Mesendoderm (in vitro differentiated cells): ENCODE measurements around the gene CCND1.

ENCODE experiments used
- DNase-seq: peaks from one replicate; pipeline ENCODE4 v3.0.0; 2013
- H2AK5ac ChIP-seq: 2 replicates; pipeline ENCODE4 v1.6.1; 2013; ENCODE audit warnings: low read length, inconsistent platforms
- H2BK120ac ChIP-seq: 2 replicates; pipeline ENCODE4 v1.6.1; 2013; ENCODE audit warnings: low read depth, mild to moderate bottlenecking, low read length, moderate library complexity, mixed read lengths
- H2BK15ac ChIP-seq: replicated peaks from 2 replicates; pipeline ENCODE4 v1.6.1; 2013; ENCODE audit warnings: low read depth, mild to moderate bottlenecking, moderate library complexity
- H2BK5ac ChIP-seq: 2 replicates; pipeline ENCODE4 v1.6.1; 2013; ENCODE audit warnings: low read length, inconsistent platforms
- H3K18ac ChIP-seq: 2 replicates; pipeline ENCODE4 v1.6.1; 2013; ENCODE audit warnings: mild to moderate bottlenecking, low read length, mixed read lengths
- H3K23ac ChIP-seq: one replicate; pipeline ENCODE4 v1.6.1; 2013; ENCODE audit warnings: low read length
- H3K27ac ChIP-seq: 2 replicates; pipeline ENCODE4 v1.5.1; 2013; ENCODE audit warnings: low read depth, mild to moderate bottlenecking, inconsistent platforms, low read length, moderate library complexity
- H3K27me3 ChIP-seq: 2 replicates; pipeline ENCODE4 v1.6.1; 2013; ENCODE audit warnings: low read length, control low read depth, mild to moderate bottlenecking, inconsistent platforms; ENCODE audit not compliant: insufficient read depth, poor library complexity
- H3K36me3 ChIP-seq: 2 replicates; pipeline ENCODE4 v1.6.1; 2013; ENCODE audit warnings: low read length, inconsistent platforms; ENCODE audit not compliant: control insufficient read depth, insufficient read depth
- H3K4ac ChIP-seq: one replicate; pipeline ENCODE4 v1.6.1; 2013; ENCODE audit warnings: low read depth, mild to moderate bottlenecking, low read length, moderate library complexity
- H3K4me1 ChIP-seq: 2 replicates; pipeline ENCODE4 v1.6.1; 2013; ENCODE audit warnings: low read depth, low read length, inconsistent platforms; ENCODE audit not compliant: control insufficient read depth
- H3K4me2 ChIP-seq: 2 replicates; pipeline ENCODE4 v1.6.1; 2013; ENCODE audit warnings: low read length
- H3K4me3 ChIP-seq: 2 replicates; pipeline ENCODE4 v1.5.1; 2013; ENCODE audit warnings: mild to moderate bottlenecking, low read length
- H3K56ac ChIP-seq: one replicate; pipeline ENCODE4 v1.6.1; 2013; ENCODE audit warnings: low read length
- H3K79me1 ChIP-seq: 2 replicates; pipeline ENCODE4 v1.6.1; 2013; ENCODE audit warnings: low read length, inconsistent platforms
- H3K79me2 ChIP-seq: 2 replicates; pipeline ENCODE4 v1.6.1; 2013; ENCODE audit warnings: mild to moderate bottlenecking, low read length; ENCODE audit not compliant: control insufficient read depth, insufficient read depth
- H3K9ac ChIP-seq: 2 replicates; pipeline ENCODE4 v1.6.1; 2013; ENCODE audit warnings: low read length, inconsistent platforms
- H4K5ac ChIP-seq: one replicate; pipeline ENCODE4 v1.6.1; 2013; ENCODE audit warnings: low read length
- H4K8ac ChIP-seq: one replicate; pipeline ENCODE4 v1.6.1; 2013; ENCODE audit warnings: low read depth, mild to moderate bottlenecking, control low read depth, low read length, moderate library complexity
- WGBS: extraction: QIAGEN DNeasy Blood & Tissue Kit; methylation state at CpG from one replicate; pipeline ENCODE4 v1.1.7; 2013; ENCODE audit warnings: low lambda C conversion rate, missing lambda C conversion rate; ENCODE audit not compliant: insufficient coverage; ENCODE audit errors: extremely low coverage; 5-methylcytosine and 5-hydroxymethylcytosine counted together

Gene CCND1

DNA sequence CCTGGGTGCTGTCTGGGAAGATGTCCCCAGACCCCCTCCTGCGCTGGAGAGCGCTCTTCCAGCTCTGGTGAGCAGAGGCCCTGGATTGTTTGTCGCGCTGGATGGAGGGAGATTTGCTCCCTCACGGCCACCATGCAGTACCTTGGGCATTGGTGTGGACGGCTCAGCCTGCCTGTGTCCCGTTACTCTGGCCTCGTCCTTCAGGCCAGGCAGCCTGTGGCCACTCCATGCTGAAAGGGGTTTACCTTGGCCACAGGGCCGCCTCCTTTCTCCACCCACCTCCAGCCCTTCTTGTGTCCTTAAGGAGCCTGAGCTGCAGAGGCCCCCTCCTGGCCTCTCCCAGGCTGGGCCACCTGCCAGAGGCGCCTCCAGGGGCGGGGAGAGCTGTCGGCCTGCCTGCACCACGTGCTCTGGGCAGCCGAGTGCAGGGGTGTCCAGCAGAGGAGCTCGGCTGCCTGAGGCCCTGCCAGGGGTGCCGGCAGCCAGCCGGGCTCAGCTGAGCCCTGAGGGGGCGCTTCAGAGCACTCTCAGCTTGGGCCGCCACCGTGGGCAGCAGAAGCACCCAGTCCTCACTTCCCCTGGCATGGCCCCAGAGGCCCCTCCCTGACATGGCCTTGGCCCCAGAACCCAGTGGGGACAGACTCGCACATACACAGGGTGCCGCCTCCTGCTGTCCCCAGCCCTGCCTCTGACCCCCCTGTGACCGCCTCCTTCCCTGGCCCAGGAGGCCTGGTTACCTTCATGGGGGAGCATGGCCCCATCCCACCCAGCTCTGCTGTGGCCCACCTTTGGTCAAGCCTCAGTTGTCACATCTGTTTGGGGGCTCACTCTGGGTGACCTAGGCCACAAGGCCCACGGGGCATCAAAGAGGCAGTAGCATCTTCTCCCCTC is 3.4 kb downstream of the CCND1 start:
- no peak overlapping the region for H4K8ac ChIP-seq
- H3K27ac ChIP-seq = no peak overlapping the region
- no peak for DNase-seq
- H3K4me1 ChIP-seq = no peaks in the 10 kb centered on the region
- no peak overlapping the region for H3K18ac ChIP-seq
- no peaks in the 10 kb centered on the region for H3K27me3 ChIP-seq
- H4K5ac ChIP-seq = no peak overlapping the region
- peaks cover 2% of the 10 kb centered on the region for H3K36me3 ChIP-seq
- H3K4me3 ChIP-seq = no peak overlapping the region
- H3K56ac ChIP-seq = peak overlapping the region; percentile 30
- H2BK15ac ChIP-seq = no peak overlapping the region
- H3K79me2 ChIP-seq = peaks cover 27% of the 10 kb centered on the region
- H3K9ac ChIP-seq = no peak overlapping the region
- no peak overlapping the region for H3K4ac ChIP-seq
- no peak overlapping the region for H3K4me2 ChIP-seq
- H2BK120ac ChIP-seq = no peak overlapping the region
- WGBS = no CpG with 5 or more reads among the region's 24 CpGs
- H3K79me1 ChIP-seq = peaks cover 14% of the 10 kb centered on the region
- H2AK5ac ChIP-seq = no peak overlapping the region
- H3K23ac ChIP-seq = no peak overlapping the region
- no peak overlapping the region for H2BK5ac ChIP-seq

DNA sequence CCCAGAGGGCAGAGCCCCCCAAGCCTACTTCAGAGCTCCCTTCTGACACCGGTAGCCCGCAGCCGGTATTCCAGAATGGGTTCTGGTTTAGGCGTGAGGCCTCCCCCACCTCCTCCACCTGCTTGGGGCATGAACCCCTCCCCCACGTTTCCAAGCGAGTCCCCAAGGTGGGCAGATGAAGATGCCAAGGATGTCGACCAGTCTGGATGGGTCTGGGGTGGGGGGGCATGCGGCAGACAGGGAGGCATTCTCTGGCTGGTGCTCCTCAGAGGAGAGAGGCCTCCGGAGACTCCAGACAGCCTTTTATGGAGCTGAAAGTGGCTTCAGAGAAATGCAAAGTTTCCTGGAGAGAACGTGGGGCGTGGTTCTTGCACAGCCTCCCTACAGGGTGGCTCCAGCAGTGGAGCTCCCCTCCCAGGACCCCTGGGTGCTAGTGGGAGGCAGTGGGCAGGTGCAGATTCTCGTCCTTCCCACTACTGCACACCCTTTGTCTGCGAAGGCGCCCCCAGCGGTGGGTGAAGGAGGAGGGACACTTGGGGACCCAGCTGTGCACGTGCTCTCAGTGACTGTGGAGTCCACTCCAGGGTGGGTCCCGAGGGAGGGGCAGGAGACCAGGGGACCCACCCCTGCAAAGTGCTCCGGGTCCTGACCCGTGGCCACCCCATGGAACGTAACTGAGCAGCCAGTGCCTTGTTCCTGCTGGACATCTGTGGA is 4.2 kb downstream of the CCND1 start:
- no peak overlapping the region for H2BK5ac ChIP-seq
- whole genome bisulfite sequencing = no CpG with 5 or more reads among the region's 20 CpGs
- H3K4me3 ChIP-seq = no peak overlapping the region
- no peak overlapping the region for H4K8ac ChIP-seq
- no peak overlapping the region for H3K4me2 ChIP-seq
- H2BK15ac ChIP-seq = no peak overlapping the region
- H3K9ac ChIP-seq = no peak overlapping the region
- no peaks in the 10 kb centered on the region for H3K27me3 ChIP-seq
- H2BK120ac ChIP-seq = no peak overlapping the region
- no peaks in the 10 kb centered on the region for H3K4me1 ChIP-seq
- no peak overlapping the region for H3K56ac ChIP-seq
- H3K79me1 ChIP-seq = peaks cover 14% of the 10 kb centered on the region
- H4K5ac ChIP-seq = no peak overlapping the region
- no peak overlapping the region for H3K27ac ChIP-seq
- peaks cover 4% of the 10 kb centered on the region for H3K36me3 ChIP-seq
- H3K18ac ChIP-seq = no peak overlapping the region
- no peak overlapping the region for H3K23ac ChIP-seq
- DNase-seq = no peak
- H3K4ac ChIP-seq = no peak overlapping the region
- peaks cover 27% of the 10 kb centered on the region for H3K79me2 ChIP-seq
- no peak overlapping the region for H2AK5ac ChIP-seq

DNA sequence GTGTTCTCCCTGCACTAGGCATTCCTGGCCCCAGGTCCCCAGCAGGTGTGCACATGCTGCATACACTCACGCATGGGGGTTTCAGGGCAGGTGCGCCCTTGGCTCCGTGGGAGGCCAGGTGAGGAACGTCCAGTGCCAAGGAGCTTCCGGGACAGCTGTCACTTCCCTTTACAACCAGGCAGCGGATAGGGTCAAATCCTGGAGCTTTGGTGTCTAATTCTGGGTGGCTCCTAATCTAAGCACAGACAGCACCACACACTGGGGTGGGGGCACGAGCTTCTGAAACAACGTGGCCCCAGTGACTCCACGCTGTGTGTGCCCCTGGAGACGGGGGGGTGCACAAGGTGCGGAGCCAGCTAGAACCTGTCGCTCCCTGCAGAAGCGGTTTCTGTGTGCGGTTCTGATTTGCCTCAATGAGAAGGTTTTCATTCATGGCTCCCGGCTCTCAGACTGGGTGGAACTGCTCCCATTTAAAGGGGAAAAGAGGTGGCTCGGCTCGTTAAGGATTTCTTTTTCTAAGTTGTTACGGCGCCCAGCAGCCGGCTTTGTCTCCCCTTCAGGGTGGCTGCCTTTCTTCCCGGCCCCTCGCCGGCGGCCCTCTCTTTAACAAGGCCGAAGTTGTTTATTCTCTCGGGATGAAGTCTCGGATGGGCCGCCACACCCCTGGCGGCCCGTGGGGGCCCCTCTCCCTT is 5.0 kb downstream of the CCND1 start:
- H3K23ac ChIP-seq = no peak overlapping the region
- H3K4me1 ChIP-seq = no peaks in the 10 kb centered on the region
- no peak overlapping the region for H3K4me2 ChIP-seq
- no peak overlapping the region for H2AK5ac ChIP-seq
- H3K79me2 ChIP-seq = peaks cover 27% of the 10 kb centered on the region
- no peak overlapping the region for H3K4ac ChIP-seq
- peaks cover 14% of the 10 kb centered on the region for H3K79me1 ChIP-seq
- H3K18ac ChIP-seq = no peak overlapping the region
- WGBS = no CpG with 5 or more reads among the region's 30 CpGs
- H2BK5ac ChIP-seq = no peak overlapping the region
- no peak overlapping the region for H4K5ac ChIP-seq
- H3K9ac ChIP-seq = no peak overlapping the region
- H3K4me3 ChIP-seq = no peak overlapping the region
- no peaks in the 10 kb centered on the region for H3K27me3 ChIP-seq
- H2BK15ac ChIP-seq = no peak overlapping the region
- H2BK120ac ChIP-seq = no peak overlapping the region
- no peak overlapping the region for H3K27ac ChIP-seq
- peaks cover 5% of the 10 kb centered on the region for H3K36me3 ChIP-seq
- H4K8ac ChIP-seq = no peak overlapping the region
- no peak overlapping the region for H3K56ac ChIP-seq
- no peak for DNase-seq

DNA sequence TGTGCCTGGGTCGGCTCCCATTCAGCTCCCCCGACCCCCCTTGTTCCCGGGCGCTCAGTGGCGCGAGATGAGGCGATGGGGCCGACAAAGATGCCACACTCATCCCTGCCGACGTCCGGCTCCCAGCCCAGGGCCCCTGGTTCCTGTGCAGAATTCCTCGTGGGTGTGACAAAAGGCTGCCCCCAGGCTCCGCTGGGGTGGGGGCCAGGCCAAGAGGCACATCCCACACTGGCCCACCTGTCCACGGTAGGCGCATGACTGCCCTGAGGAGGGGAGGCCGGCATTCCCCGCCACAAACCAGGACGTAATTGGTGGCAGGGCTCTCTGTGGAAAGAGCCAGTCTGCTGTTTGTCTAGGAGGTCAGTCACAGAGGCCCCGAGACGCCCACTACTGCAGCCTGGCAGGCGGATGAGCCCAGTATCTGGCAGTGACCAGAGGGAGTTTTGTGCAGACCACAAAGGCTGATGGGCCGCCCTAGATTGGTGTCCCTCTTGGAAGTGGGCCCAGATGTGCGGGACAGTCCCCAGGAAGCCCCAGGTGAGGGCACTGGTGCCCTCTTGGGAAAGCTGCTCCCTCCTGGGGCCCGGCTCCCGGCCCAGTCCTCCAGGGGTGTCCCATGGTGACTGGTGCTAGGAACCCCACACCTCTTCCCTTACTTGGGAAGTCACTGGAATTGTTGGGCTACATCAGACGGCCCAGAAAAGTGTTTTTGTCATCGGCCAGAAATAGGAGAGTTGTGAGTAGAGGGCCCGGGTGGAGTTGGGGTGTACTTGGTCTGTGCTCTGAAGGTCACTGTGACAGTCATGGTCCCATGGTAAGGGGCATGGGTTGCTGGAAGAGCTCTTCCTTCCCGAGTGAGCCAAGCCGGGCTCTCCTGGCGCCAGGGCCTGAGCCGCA is 5.8 kb downstream of the CCND1 start:
- Histone ChIP-seq H2BK15ac (no peak overlapping the region), H3K23ac (no peak overlapping the region), H3K4me1 (no peaks in the 10 kb centered on the region), H3K4me2 (no peak overlapping the region), H2BK120ac (no peak overlapping the region), H4K8ac (no peak overlapping the region), H3K18ac (no peak overlapping the region), H3K9ac (no peak overlapping the region), H3K27ac (no peak overlapping the region), H4K5ac (no peak overlapping the region), H3K4me3 (no peak overlapping the region), H3K36me3 (peaks cover 8% of the 10 kb centered on the region), H2BK5ac (no peak overlapping the region), H3K79me2 (peaks cover 21% of the 10 kb centered on the region), H3K27me3 (no peaks in the 10 kb centered on the region), H3K79me1 (peaks cover 14% of the 10 kb centered on the region), H2AK5ac (no peak overlapping the region), H3K4ac (no peak overlapping the region), H3K56ac (no peak overlapping the region)
- DNase-seq = no peak
- WGBS = no CpG with 5 or more reads among the region's 32 CpGs

DNA sequence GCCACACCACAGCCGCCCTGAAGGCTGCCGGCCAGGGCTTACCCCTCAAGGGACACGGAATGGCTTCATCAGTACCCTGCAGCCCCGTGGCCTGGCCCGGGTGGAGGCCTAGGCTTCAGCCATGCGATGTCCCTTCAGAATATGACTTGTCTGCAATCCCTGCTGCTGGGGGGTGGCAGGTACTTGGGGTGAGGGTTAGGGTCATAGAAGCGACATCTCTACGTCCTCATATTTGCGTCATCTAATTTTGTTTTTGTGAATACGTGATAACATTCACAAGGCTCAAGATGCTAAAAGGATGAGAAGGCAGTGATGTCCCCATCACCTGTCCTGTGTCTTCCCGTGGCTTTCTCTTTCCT is 6.4 kb downstream of the CCND1 start:
- H3K4me1 ChIP-seq = no peaks in the 10 kb centered on the region
- peaks cover 18% of the 10 kb centered on the region for H3K79me2 ChIP-seq
- H3K18ac ChIP-seq = no peak overlapping the region
- H3K27me3 ChIP-seq = no peaks in the 10 kb centered on the region
- no peak overlapping the region for H3K4me3 ChIP-seq
- no peak overlapping the region for H2BK15ac ChIP-seq
- no peak overlapping the region for H3K4ac ChIP-seq
- H4K5ac ChIP-seq = no peak overlapping the region
- no peak overlapping the region for H3K4me2 ChIP-seq
- H3K9ac ChIP-seq = no peak overlapping the region
- H3K79me1 ChIP-seq = peaks cover 14% of the 10 kb centered on the region
- H2BK120ac ChIP-seq = no peak overlapping the region
- no CpG with 5 or more reads among the region's 11 CpGs for WGBS
- H2BK5ac ChIP-seq = no peak overlapping the region
- DNase-seq = no peak
- H4K8ac ChIP-seq = no peak overlapping the region
- no peak overlapping the region for H3K27ac ChIP-seq
- no peak overlapping the region for H2AK5ac ChIP-seq
- H3K56ac ChIP-seq = no peak overlapping the region
- H3K36me3 ChIP-seq = peaks cover 12% of the 10 kb centered on the region
- no peak overlapping the region for H3K23ac ChIP-seq
